ENCODE results near the gene WASF2. TPM values are rescaled to one million over a fixed set of nuclear protein-coding genes. Genes with fewer than 3 reads are reported as not detected.

WASF2 gene
- total RNA-seq, 1 donor from 2014 or later, result 113 TPM

DNA sequence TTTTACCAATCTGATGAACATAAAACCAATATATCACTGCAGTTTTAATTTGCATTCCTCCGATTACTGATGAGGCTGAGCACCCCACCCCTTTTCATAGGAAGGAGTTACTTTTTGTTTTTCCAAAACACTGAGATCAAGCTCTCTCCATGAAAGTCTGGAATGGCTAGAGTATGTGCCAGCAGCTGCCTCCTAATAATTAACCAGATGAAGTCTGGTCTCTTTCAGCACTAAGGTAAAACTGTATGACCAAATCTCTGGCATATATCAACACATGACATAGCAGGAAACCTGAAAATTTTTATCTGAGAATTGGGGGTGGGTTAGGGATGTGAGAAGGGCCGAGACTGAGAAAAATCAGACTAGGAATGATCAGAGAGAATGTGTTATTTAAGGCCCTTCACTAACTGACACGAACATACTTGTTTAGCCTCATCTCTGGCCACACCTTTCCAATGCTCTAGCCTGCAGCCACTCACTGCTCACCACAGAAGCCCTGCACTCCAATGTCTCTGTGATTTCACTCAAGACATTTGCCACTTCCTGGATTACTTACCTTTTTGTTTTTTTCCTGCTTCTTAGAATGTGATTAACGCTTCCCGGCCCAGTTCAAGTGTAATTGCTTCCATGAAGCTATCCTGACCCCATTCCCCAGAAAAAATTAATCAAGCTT is 34.7 kb downstream of the WASF2 start:
- Mint-ChIP-seq H3K27me3 (no peaks in the 10 kb centered on the region), H3K27ac (peak overlapping the region; percentile 85), H3K4me3 (peak overlapping the region; percentile 24), H3K9me3 (no peaks in the 10 kb centered on the region), H3K36me3 (peaks cover 7% of the 10 kb centered on the region), H3K4me1 (ENCODE audit: unreplicated experiment) (peaks cover 26% of the 10 kb centered on the region)
- no peak for DNase-seq (ENCODE audit: extremely low spot score, unreplicated experiment)
- TF ChIP-seq, protein P1, sequence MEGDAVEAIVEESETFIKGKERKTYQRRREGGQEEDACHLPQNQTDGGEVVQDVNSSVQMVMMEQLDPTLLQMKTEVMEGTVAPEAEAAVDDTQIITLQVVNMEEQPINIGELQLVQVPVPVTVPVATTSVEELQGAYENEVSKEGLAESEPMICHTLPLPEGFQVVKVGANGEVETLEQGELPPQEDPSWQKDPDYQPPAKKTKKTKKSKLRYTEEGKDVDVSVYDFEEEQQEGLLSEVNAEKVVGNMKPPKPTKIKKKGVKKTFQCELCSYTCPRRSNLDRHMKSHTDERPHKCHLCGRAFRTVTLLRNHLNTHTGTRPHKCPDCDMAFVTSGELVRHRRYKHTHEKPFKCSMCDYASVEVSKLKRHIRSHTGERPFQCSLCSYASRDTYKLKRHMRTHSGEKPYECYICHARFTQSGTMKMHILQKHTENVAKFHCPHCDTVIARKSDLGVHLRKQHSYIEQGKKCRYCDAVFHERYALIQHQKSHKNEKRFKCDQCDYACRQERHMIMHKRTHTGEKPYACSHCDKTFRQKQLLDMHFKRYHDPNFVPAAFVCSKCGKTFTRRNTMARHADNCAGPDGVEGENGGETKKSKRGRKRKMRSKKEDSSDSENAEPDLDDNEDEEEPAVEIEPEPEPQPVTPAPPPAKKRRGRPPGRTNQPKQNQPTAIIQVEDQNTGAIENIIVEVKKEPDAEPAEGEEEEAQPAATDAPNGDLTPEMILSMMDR (conservative IDR thresholded peaks at IDR 0.05), result no peak

DNA sequence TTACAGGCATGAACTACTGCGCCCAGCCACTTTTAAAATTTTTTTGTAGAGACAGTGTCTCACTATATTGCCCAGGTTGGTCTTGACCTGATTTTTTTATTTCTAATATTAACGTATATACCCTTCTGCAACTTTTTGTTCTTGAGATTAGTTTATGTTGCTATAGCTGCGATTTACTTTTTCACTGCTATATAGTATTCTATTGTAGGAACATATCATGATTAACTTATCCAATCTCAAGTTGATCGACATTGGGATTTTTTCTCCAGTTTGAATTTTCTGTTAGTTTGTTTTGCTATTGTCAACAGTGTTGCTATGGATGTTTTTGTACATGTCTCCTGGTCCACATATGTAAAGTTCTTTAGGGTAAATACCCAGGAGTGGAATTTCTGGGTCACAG is 35.4 kb downstream of the WASF2 start:
- Mint-ChIP-seq H3K4me3 (no peak overlapping the region), H3K27ac (peak overlapping the region; percentile 85), H3K4me1 (ENCODE audit: unreplicated experiment) (peaks cover 22% of the 10 kb centered on the region), H3K9me3 (no peaks in the 10 kb centered on the region), H3K27me3 (no peaks in the 10 kb centered on the region), H3K36me3 (peaks cover 7% of the 10 kb centered on the region)
- DNase-seq (ENCODE audit: extremely low spot score, unreplicated experiment), result no peak
- TF ChIP-seq, protein P1 (conservative IDR thresholded peaks at IDR 0.05), result no peak

DNA sequence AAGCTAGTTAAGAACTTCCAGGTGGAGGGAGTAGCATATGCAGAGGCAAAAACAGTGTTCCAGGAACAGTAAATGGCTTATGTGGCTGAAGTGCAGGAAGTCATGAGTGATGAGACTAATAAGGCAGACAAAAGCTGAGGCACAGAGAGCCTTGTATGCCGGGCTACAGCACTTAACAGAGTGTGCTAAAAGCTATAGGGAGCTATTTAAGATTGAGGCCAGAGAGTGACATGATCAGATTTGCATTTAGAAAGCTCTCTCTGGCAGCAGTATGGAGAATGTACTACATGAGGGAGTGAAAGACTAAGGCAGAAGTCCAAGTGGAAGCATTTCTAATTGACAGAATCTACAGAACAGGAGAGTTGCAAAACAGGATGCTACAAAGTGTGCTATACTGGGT is 38.6 kb downstream of the WASF2 start:
- TF ChIP-seq, protein P1 (conservative IDR thresholded peaks at IDR 0.05), result no peak
- H3K27me3 Mint-ChIP-seq, result no peaks in the 10 kb centered on the region
- H3K36me3 Mint-ChIP-seq, result peaks cover 13% of the 10 kb centered on the region
- H3K4me3 Mint-ChIP-seq, result no peak overlapping the region
- no peak for DNase-seq (ENCODE audit: extremely low spot score, unreplicated experiment)
- H3K27ac Mint-ChIP-seq, result peak overlapping the region; percentile 72
- peaks cover 33% of the 10 kb centered on the region for H3K4me1 Mint-ChIP-seq (ENCODE audit: unreplicated experiment)
- no peaks in the 10 kb centered on the region for H3K9me3 Mint-ChIP-seq

DNA sequence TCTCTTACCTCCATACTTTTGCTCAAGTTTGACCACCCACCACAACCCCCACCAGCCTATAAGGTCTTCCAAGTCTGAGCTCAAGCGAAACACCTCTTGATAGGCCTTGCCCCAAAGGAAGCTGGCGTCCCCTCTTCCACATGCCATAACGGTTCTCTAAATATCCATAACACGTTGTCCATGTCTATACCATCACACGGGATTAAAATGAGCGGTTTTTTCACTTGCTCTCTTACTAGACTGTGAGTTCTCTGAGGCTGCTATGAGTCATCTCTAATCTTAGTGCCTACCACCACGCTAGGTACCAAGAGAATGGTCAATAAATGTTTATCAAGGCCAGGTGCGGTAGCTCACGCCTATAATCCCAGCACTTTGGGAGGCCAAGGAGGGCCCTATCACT is 41.0 kb downstream of the WASF2 start:
- no peak for DNase-seq (ENCODE audit: extremely low spot score, unreplicated experiment)
- Mint-ChIP-seq H3K36me3 (peaks cover 6% of the 10 kb centered on the region), H3K27ac (no peak overlapping the region), H3K4me1 (ENCODE audit: unreplicated experiment) (peaks cover 38% of the 10 kb centered on the region), H3K27me3 (no peaks in the 10 kb centered on the region), H3K9me3 (no peaks in the 10 kb centered on the region), H3K4me3 (no peak overlapping the region)
- TF ChIP-seq, protein P1 (conservative IDR thresholded peaks at IDR 0.05), result no peak

DNA sequence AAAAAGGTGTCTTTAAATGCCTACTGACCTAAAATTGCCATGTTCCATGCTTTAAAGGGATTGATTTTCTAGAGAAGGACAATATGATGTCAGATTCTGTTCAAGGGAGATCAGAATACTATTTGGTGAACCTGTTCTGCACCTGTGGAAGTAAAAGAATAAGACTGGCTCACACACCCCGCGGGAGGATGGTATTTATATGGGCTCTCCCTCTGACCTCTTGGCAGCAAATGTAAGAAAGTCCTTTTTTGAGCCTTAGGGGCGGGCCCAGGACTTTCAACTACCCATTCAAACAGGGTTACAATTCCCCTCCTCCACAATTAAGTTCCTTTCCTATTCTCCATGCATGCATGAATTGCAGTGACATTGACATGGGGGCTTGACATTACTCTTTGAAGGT is 42.1 kb downstream of the WASF2 start:
- H3K36me3 Mint-ChIP-seq, result peaks cover 6% of the 10 kb centered on the region

More for the DNA sequence above, 42.1 kb downstream of the WASF2 start:
- no peaks in the 10 kb centered on the region for H3K27me3 Mint-ChIP-seq
- TF ChIP-seq, protein P1 (conservative IDR thresholded peaks at IDR 0.05), result no peak
- H3K4me1 Mint-ChIP-seq (ENCODE audit: unreplicated experiment), result peaks cover 38% of the 10 kb centered on the region
- H3K4me3 Mint-ChIP-seq, result no peak overlapping the region
- DNase-seq (ENCODE audit: extremely low spot score, unreplicated experiment), result no peak
- H3K9me3 Mint-ChIP-seq, result no peaks in the 10 kb centered on the region
- H3K27ac Mint-ChIP-seq, result no peak overlapping the region

All from type B pancreatic cell (in vitro differentiated cells).